Measurements from ENCODE around the gene GJC2. TPM values are rescaled to one million over a fixed set of nuclear protein-coding genes. Genes with fewer than 3 reads are reported as not detected.

Gene GJC2
- total RNA-seq, 1 experiment from 2014 or later, result 18.5 TPM

DNA sequence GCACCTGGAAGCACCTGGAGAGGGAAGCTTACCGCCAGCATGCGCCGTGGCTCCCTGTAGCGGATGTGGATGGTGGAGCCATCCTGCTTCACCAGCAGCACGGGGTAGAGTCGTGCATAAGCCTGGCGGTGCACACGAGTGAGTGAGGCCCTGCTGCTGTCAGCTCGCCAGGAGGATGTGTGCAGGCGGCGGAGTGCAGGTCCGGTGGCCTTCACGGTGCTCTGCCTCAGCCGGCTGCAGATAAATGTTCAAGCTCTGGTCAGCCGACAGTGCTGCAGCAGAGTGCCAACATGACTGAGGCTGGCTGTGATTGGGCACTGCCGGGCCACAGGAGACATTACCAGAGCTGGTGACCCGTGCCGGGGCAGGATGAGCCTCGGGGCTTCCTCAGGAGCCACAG is 42.1 kb upstream of the GJC2 start:
- peak overlapping the region; percentile 92 for H3K27ac Mint-ChIP-seq (ENCODE audit: low read depth, unreplicated experiment)
- peaks cover 15% of the 10 kb centered on the region for H3K4me1 Mint-ChIP-seq (ENCODE audit: insufficient read depth, unreplicated experiment)
- no peaks in the 10 kb centered on the region for H3K27me3 Mint-ChIP-seq (ENCODE audit: insufficient read depth, unreplicated experiment)
- intact Hi-C loops (cut with micrococcal nuclease), result loop anchor here (2.0 to 10.0 kb wide), 2 partner anchors 59 to 623 kb away; no protein-coding TSS in a partner anchor
- no peak for DNase-seq (ENCODE audit: unreplicated experiment)
- BruUV-seq (replicated peaks), result no TSS peak
- peaks cover 30% of the 10 kb centered on the region for H3K36me3 Mint-ChIP-seq (ENCODE audit: insufficient read depth, unreplicated experiment)
- POLR2A ChIA-PET, result interaction anchor here (4.0 to 10.8 kb wide), 3 partner anchors 14 to 59 kb away, joined by 42 to 128 read pairs (median 84); partner anchors contain the start of genes ARF1 and IBA57
- H3K9me3 Mint-ChIP-seq (ENCODE audit: unreplicated experiment), result no peaks in the 10 kb centered on the region
- TF ChIP-seq, protein P1, sequence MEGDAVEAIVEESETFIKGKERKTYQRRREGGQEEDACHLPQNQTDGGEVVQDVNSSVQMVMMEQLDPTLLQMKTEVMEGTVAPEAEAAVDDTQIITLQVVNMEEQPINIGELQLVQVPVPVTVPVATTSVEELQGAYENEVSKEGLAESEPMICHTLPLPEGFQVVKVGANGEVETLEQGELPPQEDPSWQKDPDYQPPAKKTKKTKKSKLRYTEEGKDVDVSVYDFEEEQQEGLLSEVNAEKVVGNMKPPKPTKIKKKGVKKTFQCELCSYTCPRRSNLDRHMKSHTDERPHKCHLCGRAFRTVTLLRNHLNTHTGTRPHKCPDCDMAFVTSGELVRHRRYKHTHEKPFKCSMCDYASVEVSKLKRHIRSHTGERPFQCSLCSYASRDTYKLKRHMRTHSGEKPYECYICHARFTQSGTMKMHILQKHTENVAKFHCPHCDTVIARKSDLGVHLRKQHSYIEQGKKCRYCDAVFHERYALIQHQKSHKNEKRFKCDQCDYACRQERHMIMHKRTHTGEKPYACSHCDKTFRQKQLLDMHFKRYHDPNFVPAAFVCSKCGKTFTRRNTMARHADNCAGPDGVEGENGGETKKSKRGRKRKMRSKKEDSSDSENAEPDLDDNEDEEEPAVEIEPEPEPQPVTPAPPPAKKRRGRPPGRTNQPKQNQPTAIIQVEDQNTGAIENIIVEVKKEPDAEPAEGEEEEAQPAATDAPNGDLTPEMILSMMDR (IDR thresholded peaks at IDR 0.05; ENCODE audit: unreplicated experiment), result no peak
- CTCF ChIA-PET, result interaction anchor here (0.5 to 3.9 kb wide), 6 partner anchors 20 to 1699 kb away, joined by 3 to 24 read pairs (median 5); partner anchors contain the start of genes IBA57 and PARP1
- peak overlapping the region; percentile 95 for H3K4me3 Mint-ChIP-seq (ENCODE audit: unreplicated experiment)

DNA sequence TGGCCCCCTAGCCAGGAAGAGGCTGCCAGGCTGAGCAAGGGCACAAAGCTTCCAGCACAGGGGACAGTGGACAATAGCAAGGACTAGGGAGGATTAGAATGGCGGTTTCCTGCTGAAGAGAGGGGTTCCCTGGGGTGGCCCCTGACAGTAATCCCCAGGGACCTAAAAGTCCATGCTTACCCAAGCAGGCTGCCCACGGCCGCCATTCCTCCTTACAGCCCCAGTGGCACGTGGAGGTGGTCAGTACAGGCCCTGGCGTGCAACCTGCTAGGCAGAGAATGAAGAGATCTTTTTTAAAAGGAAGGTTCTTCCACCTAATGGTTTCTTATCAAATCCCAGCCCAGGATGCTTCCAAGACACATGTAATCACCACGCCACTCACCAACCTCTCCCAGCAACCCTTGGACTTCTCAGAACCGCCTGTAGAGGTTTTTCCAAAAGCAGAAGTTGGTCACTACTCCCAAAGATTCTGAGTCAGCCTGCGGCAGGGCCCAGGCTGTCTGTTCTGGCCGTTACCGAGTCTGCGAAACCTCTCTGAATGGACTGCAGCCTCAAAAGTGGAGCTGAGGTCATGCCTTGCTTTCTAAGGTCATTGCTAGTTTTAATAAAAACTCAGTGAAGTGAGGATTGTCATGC is 41.6 kb upstream of the GJC2 start:
- Mint-ChIP-seq H3K36me3 (ENCODE audit: insufficient read depth, unreplicated experiment) (peaks cover 26% of the 10 kb centered on the region), H3K4me1 (ENCODE audit: insufficient read depth, unreplicated experiment) (peaks cover 15% of the 10 kb centered on the region), H3K4me3 (ENCODE audit: unreplicated experiment) (peak overlapping the region; percentile 95), H3K27me3 (ENCODE audit: insufficient read depth, unreplicated experiment) (no peaks in the 10 kb centered on the region), H3K9me3 (ENCODE audit: unreplicated experiment) (no peaks in the 10 kb centered on the region), H3K27ac (ENCODE audit: low read depth, unreplicated experiment) (peak overlapping the region; percentile 92)
- intact Hi-C loops (cut with micrococcal nuclease), result loop anchor here (2.0 to 10.0 kb wide), 2 partner anchors 59 to 623 kb away; no protein-coding TSS in a partner anchor
- ChIA-PET CTCF (interaction anchor here (0.5 to 3.9 kb wide), 9 partner anchors 16 to 1700 kb away, joined by 3 to 26 read pairs (median 5); partner anchors contain the start of gene PARP1), POLR2A (interaction anchor here (0.6 to 10.8 kb wide), 17 partner anchors 13 to 490 kb away, joined by 3 to 128 read pairs (median 6); partner anchors contain the start of genes ARF1, GUK1 and IBA57)
- no peak for DNase-seq (ENCODE audit: unreplicated experiment)
- BruUV-seq (replicated peaks), result no TSS peak
- TF ChIP-seq, protein P1 (IDR thresholded peaks at IDR 0.05; ENCODE audit: unreplicated experiment), result no peak

DNA sequence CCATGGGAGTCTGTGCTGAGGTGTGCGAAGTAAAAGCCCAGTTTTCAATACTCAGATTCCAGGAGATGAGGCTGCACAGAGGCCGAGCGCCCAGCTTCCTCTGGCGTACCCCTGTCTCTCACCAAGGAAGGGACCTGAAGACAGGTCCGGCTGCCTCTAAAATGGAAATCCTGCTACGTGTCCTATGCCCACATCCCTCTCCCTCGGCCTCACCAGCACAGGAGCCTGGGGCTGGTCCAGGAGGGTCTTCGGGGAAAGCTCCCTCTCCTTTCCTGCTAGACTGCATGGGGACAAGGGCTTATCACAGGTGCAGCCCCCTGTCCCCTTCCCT is 41.0 kb upstream of the GJC2 start:
- Mint-ChIP-seq H3K4me1 (ENCODE audit: insufficient read depth, unreplicated experiment) (peaks cover 15% of the 10 kb centered on the region), H3K27me3 (ENCODE audit: insufficient read depth, unreplicated experiment) (no peaks in the 10 kb centered on the region), H3K9me3 (ENCODE audit: unreplicated experiment) (no peaks in the 10 kb centered on the region), H3K27ac (ENCODE audit: low read depth, unreplicated experiment) (peak overlapping the region; percentile 92), H3K4me3 (ENCODE audit: unreplicated experiment) (peak overlapping the region; percentile 95), H3K36me3 (ENCODE audit: insufficient read depth, unreplicated experiment) (peaks cover 21% of the 10 kb centered on the region)
- ChIA-PET POLR2A (interaction anchor here (0.6 to 10.8 kb wide), 17 partner anchors 13 to 490 kb away, joined by 3 to 128 read pairs (median 6); partner anchors contain the start of genes ARF1, GUK1 and IBA57), CTCF (interaction anchor here (0.8 to 3.9 kb wide), 7 partner anchors 16 to 110 kb away, joined by 3 to 26 read pairs (median 6); no protein-coding TSS in a partner anchor)
- TF ChIP-seq, protein P1 (IDR thresholded peaks at IDR 0.05; ENCODE audit: unreplicated experiment), result no peak
- BruUV-seq (replicated peaks), result no TSS peak
- no peak for DNase-seq (ENCODE audit: unreplicated experiment)
- intact Hi-C loops (cut with micrococcal nuclease), result loop anchor here (1.0 to 10.0 kb wide), 3 partner anchors 32 to 624 kb away; partner anchors contain the start of gene GUK1
